HG02571 (cell line): ENCODE measurements around the gene PRDX2.

Experiments used
- ATAC-seq: cut with Tn5 transposase; IDR thresholded peaks from one replicate; pipeline ENCODE4 v1.9.1; 2021; ENCODE audit warnings: mild to moderate bottlenecking, moderate library complexity; ENCODE audit not compliant: unreplicated experiment

Gene PRDX2

DNA sequence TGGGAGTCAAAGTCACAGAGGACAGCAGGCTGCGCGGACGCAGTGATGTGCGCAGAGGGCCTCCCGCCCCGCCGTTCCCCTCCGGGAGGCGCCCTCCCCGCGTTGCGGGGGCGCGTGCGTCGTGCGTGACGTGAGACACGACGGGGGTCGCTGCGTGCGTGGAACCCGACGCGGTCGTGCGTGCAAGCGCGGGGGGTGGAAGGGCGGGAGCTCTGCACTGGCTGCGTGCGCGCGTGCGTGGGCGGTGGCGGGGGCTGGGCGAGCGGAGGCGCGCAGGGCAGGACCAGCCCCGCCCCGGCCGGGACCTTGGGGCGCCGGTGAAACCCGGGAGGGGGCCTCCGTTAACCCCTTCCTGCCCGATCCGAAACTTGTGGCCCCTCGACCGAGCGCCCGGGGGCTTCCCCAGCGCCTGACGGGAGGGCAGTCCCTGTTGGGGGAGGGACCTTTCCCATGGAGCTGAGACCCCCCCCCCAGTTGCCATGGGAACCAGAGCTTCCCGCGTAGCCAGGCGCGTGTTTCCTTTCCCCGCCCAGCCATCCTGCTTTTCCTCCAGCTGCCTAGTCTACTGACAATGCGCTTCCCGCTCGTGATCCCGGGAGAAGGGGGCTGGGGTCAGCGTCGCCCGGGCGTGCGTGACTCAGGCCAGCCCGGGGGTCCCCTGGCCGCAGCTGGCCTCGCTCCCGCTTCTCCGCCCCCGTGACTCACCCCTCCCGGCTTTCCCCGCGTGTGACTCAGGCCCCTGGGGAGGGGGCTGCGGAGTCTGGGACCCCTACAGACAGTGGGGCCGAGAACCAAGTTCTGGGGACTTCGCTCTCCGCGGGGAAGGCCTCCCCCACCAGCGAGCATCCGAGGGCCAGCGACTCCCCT, 18.9 kb downstream of the PRDX2 start:
- ATAC-seq, result peak; percentile 33

GRCh38 chr19:12782174-12782423, 19.5 kb downstream of the PRDX2 start:
- ATAC-seq, result no peak

- no peak for ATAC-seq
Observed at GRCh38 chr19:12779162-12779993, 22.2 kb downstream of the PRDX2 start.

GRCh38 chr19:12778905-12779161, 22.8 kb downstream of the PRDX2 start:
- no peak for ATAC-seq

GRCh38 chr19:12778017-12778904, 23.3 kb downstream of the PRDX2 start:
- no peak for ATAC-seq

GRCh38 chr19:12777217-12778016, 24.2 kb downstream of the PRDX2 start:
- ATAC-seq, result no peak

DNA sequence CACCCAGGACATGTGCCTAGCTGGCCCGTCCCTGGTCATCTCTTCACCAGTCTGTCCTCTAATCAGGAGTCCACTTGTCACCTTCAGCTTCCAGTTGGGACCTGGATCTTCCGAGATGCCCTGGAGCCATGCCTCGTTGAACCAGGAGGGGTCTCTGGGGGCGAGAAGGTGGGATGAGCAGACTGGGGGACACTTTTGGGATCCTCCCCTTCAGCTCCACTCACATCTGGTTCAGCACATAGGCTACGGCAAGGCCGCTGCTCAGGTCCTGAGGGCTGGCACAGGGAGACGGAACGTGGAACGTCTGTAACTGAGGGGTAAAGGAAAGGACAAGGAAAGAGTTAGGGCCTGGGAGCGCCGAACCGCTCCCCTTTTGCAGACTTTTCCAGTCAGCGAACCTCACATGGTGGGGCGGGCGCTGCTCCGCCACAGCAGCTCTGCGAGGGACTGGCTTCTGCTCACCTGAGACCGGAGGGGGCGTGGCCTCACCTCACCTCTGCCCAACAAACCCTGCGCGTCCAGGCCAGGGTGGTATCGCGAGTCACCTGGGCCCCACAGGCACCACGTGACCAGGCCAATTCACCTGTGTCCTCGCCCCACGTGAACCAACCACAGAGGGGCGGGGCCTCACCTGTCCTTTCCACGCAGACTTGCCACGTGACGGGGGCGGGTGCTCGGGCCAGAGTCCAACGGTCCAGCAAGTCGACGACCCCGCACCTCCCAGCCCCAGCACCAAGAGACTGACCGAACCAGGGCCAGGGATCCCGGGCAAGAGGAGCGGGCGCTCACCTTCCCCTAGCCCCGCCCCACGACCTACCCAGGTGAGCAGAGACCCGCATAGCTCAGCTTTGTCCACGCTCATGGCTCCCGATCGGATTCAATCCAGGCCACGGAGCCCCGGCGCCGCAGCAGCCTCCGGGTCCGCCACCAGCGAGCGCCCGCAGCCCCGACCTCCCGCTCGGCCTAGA, 26.7 kb downstream of the PRDX2 start, which contains the start of gene HOOK2:
HOOK2 (minus strand) TSS at position 965 of the 968 bp plus-strand sequence; CDS start at position 862, 103 bp downstream.
- ATAC-seq, result peak; percentile 13

DNA sequence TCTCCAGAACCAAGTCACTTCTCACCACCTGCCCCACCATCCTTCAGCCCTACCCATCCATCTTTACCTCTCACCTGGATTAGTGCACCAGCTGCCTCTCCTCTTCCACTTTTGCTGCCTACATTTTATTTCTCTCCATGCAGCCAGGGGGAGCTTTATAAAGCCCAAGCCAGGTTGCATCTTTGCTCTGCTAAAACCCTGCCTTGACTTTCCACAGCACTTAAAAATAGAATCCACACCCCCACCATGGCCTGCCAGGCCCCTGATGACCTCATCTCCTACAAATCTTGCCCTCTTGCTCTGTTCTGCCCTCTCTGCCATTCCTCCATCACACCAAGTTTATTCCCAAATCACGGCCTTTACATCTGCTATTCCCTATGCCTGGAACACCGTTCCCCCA, 28.0 kb downstream of the PRDX2 start:
- no peak for ATAC-seq

DNA sequence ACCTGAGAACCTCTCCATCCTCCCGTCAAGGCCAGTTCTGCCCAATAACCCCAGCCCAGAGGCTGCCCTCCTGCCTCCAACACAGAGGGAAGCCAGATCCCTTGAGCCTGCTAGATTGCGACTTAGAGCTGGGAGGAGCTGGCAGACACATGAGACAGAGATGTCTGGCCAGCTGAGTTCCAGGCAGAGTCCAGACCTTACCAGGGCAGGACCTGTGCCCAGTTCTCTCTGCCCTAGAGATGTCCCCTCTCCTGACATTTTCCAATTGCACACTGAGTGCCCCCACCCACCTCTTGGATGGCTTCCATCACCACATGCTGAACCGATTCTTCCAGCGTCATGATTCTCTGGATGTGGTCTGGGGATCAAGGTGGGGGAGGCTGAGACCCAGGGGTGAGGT, 29.3 kb downstream of the PRDX2 start:
- ATAC-seq, result no peak

DNA sequence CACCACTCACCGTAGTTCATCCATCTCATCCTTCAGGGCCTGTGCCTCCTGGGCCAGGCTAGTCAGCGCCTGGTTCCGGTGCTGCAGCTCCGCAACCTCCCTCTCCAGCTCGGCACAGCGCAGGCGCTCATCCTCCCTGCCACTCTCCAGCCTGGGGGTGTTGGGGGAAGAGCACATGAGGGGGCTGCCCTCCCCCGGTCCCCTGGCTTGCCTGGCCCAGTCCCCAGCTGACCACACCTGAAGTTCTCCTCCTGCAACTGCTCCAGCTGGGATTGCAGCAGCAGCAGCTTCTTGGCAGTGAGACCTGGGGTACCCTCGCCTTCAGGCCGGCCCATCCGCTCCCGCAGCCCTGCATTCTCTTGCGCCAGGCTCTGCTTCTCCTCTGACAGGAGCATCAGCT, 30.7 kb downstream of the PRDX2 start:
- ATAC-seq, result no peak

DNA sequence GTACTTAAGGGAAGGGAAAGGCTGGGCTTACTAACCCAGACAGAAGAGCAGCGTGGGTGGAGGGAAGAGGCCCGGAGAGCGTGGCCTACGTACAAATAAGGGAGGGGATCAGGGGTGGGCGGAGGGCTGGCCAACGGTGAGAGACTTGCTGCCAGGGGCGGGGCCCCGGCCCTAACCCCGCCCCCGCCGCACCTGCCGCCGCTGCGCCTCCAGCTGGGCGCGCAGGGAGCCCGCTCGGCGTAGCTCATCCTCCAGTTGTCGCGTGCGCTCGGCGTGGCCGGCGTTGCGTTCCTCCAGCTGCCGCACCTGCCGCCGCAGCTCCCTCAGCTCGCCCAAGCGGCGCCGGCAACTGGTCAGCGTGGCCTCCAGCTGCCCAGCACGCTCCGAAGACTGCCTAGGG, 31.9 kb downstream of the PRDX2 start:
- ATAC-seq, result no peak

DNA sequence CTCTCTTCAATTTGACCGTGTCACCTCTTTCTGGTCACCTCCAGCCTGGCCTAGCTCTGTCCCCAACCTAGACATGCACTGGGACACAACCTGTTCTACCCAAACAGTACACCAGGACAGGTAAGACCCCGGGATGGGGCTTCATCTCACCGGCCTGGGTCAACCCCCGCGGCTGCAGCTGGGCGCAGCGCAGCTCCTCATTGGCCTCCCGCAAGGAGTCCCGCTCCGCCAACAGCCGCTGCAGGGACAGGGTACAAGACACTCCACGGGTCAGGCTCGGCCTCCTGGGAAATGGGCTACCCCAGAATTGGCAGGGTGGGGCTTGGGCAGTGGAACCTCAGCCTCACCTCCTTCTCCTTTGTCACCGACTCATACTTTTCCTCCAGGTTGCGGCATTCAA, 33.9 kb downstream of the PRDX2 start:
- ATAC-seq, result no peak

DNA sequence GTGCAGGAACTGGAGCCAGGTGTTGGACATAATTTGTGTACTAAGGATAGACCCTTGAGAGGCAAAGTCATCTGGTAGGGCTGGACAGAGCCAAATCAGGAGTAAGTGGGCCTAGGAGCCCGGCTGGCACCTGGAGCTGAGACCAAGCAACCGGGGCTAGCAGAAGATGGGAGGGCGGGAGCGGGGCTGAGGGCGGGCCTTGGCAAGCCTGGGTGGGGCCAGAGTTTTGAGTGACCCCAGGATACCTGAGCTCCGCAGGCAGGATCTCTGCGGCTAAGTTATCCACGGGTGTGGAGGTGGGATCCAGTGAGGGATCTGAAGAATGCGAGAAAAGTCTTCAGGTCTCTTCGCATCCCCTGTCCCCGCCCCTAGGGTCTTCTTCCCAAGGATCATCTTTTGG, 34.5 kb downstream of the PRDX2 start:
- no peak for ATAC-seq

DNA sequence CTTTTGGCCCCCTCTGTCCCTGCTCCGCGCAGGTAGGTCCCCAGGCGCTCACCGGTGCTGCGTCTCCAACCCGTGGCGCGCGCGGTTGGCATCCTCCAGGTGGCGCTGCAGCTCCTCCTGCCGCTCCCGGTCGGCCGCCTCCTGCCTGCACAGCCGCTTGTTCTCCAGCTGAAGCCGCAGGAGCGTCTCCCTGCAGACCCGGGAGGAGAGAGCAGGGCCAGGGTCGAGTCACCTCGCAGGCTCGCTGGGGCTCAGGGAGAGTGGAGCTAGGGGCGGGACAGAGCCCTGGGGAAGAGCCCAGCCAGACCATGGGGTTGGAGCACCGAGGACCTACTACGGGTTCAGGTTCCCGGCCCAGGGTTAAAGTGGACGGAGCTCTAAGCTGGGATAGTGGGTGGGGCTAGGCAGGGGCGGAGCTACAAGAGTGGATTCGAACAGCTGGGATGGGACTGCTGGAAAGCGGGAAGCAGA, 35.5 kb downstream of the PRDX2 start:
- no peak for ATAC-seq

GRCh38 chr19:12764698-12765097, 36.9 kb downstream of the PRDX2 start:
- ATAC-seq, result no peak

DNA sequence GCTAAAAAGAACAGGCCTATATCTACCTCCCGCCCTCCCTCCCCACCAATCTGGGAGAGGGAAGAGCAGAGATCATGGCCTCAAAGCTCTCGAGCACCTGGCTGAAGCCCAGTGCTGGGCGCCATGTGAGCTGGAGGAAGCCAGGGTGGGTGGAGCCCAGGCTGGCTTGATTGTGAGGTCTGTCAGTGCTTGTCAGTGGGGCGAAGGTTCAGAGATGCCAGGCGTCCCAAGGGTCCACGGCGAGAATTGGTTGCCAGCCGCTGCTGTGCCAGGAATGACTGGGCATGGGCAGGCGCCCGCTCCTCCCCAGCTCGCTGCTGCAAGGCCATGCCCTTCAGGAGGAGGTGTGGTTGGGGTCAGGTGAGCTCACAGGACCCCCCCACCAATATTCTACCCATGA, 38.5 kb downstream of the PRDX2 start:
- ATAC-seq, result no peak

- no peak for ATAC-seq
Observed at GRCh38 chr19:12759686-12760085, 41.9 kb downstream of the PRDX2 start.

GRCh38 chr19:12757544-12758274, 43.9 kb downstream of the PRDX2 start:
- no peak for ATAC-seq
